NCI-H2029 treated with DMSO at 0.1 percent for 48 hours (cell line): ENCODE data around the gene BYSL.

Experiments
- DNase-seq: peaks from one replicate; lab custom pipeline; 2025; lab: John Stamatoyannopoulos, UW

The BYSL gene

GRCh38 chr6:41914869-41915530 is 6.3 kb upstream of the BYSL start:
- DNase-seq = no peak

DNA sequence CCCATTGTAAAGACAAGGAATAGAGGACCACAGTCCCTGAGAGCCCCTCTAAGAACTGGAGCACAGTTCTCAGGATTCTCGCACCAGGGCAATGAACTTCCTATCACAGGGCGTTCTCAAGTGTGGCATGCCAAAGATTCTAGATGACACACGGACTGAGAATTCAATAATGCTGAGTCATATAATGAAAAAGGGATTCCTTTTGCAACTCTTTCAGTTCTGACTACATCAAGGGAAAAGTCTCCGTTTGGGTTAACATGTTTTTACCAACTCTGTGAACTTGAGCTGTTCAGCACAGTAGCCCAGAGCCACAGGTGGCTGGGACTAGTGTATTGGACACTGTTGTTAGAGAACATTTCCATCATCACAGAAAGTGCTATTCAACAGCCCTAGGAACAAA is 3.8 kb upstream of the BYSL start:
- DNase-seq = no peak

GRCh38 chr6:41921712-41921998 is 356 bp downstream of the BYSL start:
- no peak for DNase-seq

DNA sequence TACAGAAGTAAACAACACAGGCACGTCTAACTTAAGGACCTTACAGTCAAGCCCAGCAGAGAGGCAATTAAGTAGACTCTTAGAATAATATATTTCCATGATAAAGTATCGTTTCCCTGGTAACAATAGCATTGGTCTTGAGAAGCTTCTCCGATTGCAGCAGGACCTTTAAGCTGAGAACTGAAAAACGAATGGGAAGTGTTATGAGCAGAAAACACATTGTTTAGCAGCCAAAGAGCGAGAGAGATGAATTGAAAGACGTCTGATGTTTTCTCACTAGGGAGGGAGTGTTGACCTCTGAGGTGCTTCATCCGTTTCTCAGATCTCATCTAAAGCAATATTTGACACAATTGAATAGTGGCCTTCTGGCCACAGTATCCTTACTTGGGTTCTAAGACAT is 855 bp downstream of the BYSL start:
- no peak for DNase-seq

DNA sequence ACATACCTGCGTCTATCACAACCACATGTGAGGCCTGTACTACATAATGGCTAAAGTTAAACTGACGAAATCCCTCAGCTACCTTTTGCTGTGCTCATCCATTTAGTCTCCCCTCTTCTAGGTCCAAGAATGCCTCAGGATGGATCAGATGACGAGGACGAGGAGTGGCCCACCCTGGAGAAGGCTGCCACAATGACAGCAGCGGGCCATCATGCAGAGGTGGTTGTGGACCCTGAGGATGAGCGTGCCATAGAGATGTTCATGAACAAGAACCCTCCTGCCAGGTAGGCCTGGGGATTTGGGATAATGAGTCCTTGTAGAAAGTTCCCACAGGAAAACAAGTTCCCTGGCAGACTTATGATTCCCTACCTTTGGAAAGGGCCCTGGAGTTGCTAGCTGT is 6.0 kb downstream of the BYSL start:
- no peak for DNase-seq

DNA sequence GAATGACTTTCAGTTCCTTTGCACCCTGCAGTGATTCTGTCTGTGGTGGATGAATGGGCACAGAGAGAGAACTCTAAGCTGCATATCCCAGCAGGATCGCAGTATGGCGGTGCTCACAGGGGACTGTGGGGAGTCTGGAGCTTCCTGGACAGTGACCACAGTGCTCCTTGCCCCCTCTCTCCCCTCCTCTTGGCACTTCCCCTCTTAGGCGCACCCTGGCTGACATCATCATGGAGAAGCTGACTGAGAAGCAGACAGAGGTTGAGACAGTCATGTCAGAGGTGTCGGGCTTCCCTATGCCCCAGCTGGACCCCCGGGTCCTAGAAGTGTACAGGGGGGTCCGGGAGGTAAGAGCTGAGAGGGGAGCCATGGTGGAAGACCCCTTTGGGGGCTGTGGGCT is 8.6 kb downstream of the BYSL start:
- no peak for DNase-seq

DNA sequence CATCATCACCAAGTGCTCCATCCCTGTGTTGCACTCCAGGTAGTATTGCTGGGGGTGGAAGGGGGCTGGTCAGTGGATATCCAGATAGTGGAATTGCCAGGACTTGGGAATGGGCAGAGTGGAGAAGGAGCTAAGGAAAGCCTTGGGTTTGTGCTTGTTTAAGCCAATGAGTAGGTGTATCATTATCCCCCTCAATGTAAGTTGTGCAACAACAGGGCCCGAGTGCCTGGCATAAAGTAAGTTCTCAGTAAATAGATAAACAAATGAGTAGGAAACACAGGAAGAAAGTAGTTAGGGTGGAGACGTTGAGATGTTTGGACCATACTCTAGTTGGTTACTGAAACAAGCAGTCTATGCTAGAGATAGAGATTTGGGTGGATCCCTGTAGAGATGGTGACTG is 10.5 kb downstream of the BYSL start:
- DNase-seq = no peak

GRCh38 chr6:41932378-41932777 is 11.1 kb downstream of the BYSL start:
- no peak for DNase-seq

DNA sequence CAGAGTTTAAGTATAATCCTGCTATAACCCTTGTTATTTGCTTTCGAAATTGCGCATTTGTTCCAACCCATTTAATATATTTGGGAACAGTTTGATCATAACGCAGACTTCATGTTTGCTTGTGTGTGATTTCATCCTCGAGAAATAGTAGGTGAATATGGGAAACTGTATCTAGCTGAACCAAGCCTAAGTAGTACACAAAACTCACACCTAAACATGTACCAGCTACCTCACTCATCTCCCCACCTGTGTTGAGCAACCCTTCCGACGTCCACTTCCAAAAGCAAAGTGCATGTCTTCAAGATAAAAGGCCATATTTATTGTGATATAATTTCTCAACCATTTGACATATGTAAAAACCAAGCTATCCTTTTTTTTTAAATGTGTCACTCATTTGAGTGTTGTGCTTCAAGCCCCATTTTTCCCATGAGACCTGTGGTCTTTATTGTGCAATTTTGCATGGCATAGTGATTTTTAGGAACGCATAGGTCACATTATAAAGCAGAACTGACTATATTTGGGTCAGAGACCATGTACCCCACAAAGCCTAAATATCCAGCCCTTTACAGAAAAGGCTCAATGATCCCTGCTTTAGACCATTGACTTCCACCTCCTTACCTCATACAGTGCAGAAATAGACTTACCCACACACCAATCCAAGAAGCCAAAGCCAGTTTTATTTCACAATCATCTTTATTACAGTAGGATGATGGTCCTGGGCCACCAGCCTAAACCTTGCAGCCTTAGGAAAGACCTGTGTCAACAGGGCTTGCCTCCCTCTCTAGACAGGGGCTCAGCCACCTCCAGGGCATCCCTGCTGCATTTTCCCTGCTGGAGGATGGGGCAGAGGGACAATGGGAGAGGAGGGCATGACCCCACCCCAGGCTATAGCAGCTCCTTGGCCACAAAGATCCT is 13.2 kb downstream of the BYSL start:
- no peak for DNase-seq

DNA sequence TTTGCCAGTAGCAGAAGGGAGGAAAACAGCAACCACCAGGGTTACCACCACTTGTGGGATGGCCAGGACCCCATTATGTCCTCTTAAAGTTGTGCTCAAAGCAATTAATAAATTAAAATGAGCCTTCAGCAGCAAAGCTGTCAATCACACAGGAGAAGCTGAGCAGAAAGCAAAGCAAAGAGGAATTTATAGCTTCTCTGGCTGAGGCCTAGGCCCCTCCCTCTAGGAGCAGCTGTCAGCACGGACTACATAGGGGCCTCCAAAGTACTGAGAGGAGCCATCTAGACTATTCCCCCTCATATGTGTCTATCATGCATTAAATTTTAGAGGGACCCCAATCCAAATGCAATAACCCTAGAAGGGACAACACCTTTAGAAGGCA is 13.9 kb downstream of the BYSL start:
- no peak for DNase-seq

DNA sequence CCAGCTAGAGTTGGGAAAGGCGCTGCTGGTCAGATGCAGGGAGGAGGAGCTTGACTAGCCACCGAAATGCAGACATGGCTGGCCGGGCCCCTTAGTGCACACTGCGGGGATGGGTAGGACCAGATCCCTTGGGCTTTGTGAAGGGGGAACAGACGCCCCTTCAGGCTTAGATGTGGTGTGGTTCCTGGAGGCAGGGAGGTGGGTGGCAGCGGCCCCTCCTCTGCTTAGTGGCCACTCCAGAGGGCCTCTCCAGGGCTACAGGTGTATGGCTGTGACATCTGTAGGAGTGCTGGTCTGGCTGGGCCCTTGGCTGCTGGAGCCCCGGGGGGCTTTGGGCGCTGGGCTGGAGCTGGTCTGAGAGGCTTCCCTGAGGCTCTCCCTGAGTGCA is 14.4 kb downstream of the BYSL start:
- DNase-seq = no peak

DNA sequence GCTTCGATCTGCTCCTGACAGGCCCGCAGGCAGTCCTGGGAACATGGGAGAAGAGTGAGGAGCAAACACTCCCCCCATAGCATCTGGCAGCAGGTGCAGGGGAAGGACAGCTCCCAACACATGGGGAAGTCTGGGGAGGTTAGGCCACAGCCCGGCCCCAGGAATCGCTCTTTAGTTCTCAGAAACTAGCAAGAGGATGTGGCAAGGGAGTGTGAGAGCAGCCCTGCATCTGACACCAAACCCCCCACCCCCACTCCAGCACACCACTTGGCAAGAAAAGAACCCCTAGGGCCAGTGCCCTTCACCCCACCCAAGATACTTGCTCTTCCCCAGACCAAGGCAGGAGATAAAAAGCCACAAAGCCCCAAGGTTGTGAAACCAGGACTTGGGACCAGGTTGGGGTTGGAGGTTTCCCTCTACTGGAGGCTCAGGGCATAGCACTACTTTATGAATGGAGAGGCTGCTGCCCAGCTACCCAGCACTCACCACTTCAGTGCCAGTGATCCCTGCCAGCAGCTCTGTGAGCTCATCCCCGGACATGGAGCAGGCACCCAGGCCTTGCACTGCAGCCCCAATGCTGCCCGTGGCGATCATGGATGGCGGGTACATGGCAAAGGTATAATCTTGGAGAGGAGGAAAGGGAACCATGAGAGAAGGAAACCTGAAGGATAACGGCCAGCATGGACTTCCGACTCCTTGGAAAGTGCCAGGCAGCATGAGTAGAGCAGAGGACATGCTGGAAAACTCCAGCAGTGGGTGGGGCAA is 15.0 kb downstream of the BYSL start:
- peak; percentile 48 for DNase-seq

DNA sequence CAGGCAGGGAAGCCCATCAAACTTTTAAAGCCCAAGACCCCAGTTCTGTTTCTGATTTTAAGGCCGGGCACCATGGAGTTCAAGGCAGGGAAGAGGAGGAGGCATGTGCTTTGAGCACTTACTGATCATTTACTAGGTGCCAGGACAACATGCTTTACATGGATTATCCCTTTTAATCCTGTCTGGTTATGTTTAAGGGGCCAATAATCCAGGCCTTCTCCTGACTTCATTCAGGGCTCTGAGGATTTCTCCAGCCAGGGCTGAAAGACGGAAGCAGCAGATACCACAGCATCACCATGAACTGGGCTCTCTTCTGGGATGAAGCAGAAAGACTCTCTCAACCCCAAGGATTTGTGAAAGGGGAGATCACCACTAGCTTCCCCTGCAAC is 16.2 kb downstream of the BYSL start:
- DNase-seq = no peak

GRCh38 chr6:41937861-41938574 is 16.7 kb downstream of the BYSL start:
- DNase-seq = no peak

- DNase-seq = no peak
Measured at GRCh38 chr6:41938590-41939175, 17.4 kb downstream of the BYSL start.

DNA sequence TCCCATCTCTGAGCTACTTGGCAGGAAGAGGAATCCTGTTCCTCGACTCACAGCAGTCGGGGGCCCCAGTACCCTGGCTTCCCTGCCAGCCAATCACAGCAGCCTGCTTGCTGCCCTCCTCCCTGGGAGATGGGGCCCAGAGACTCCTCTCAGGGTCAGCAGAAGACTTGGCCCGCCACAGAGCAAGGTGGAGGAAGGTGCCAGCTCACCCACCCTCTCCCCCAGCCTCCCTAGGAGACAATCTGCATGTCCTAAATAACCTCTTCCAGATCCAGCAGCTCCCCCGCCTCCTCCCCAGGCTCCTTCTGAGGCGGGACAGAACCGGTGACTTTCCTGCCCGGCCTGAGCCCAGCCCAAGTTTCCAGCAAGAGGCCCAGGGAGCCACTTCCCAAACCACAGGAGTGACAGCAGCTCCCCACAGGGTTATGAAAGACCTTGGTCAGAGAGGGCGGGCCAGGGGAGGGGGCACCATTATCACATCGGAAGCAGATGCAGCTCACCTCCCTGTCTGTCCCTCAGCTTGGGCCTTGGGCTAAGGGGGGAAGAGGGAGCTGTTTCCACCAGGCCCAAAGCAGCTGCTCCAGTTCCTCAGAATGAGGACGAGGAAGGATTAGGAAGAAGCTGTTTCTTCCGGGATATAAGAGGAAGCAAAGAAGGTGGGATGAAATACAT is 18.0 kb downstream of the BYSL start:
- no peak for DNase-seq

- DNase-seq = no peak
Measured at GRCh38 chr6:41939848-41940758, 18.8 kb downstream of the BYSL start.

GRCh38 chr6:41940759-41941279 is 19.5 kb downstream of the BYSL start:
- no peak for DNase-seq

DNA sequence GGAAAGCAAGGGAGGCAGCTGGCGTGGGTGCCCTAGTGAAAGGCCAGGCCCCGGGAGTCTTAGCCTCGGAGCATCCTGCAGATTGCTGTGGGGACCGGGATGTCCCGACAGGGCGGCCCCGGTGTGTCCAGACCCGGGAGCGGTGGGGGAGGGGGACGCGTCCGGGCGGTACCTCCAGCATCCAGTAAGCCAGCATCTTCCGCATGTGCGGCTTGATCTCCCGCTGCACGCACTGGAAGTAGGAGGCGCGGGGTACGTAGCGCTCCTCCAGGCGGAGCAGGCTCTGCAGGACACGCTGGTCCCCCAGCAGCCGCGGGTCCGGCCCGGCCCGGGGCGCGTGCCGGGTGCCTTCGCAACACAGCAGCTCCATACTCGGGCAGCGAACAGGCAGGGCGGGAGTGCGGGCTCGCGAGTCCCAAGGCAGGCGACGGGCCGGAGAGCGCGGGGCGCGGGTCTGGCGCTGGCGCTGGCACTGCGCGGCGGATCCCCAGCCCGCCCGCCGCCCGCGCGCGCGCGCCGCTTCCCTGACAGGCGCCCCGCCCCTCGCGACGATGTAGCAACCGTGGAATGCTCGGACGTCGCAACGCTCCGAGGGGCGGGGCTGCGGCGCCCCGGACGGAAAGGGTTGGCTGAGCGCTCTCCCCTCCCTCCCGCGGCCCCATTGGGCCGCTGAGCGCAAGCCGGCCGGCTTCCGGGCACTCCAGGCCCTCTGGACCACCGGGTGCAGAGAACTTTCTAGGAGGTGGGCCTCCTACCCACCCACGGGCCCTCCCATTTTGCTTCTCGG is 20.2 kb downstream of the BYSL start, which contains the start of gene CCND3:
Gene CCND3 (minus strand): TSS at position 529 of the 787 bp plus-strand sequence. CDS start 159 bp downstream, at position 370.
- DNase-seq = peak; percentile 47
